Measurements from ENCODE around the gene PPP1R16B.

Gene PPP1R16B

GRCh38 chr20:38902601-38903000 is 97.1 kb downstream of the PPP1R16B start:
- no peak for DNase-seq

GRCh38 chr20:38903335-38903734 is 97.8 kb downstream of the PPP1R16B start:
- no peak for DNase-seq

GRCh38 chr20:38905375-38905774 is 99.9 kb downstream of the PPP1R16B start:
- DNase-seq, result no peak

- no peak for DNase-seq
These were observed 102.6 kb downstream of the PPP1R16B start for GRCh38 chr20:38907918-38908677.

DNA sequence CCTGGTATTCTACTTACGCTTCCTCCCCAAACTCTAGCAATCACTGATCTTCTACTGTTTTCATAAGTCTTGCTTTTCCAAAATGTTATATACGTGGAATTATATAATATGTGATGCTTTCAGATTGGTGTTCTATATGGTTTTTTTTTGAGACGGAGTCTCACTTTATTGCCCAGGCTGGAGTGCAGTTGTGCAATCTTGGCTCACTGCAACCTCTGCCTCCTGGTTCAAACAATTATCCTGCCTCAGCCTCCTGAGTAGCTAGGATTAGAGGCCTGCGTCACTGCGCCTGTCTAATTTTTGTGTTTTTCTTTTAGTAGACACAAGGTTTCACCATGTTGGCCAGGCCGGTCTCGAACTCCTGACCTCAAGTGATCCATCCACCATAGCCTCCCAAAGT is 109.9 kb downstream of the PPP1R16B start:
- DNase-seq, result no peak

DNA sequence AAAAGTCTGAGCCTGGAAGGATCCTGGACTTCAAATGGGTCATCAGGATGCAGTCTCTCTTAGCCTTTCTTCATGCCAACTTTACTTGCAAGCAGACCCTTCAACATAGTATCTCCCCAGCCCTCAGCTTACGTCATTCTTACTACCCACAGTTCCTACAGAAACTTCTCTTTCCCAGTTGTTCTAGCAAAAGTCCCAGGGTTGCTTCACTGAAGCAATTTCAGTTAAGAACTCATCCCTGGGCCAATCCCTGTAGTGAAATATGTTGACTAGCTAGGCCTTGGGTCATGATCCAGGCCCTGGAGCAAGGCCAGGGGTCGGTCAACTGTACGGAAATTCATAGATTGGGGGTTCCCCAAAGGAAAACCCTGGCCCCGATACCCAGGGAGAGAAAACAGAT is 112.2 kb downstream of the PPP1R16B start:
- no peak for DNase-seq

DNA sequence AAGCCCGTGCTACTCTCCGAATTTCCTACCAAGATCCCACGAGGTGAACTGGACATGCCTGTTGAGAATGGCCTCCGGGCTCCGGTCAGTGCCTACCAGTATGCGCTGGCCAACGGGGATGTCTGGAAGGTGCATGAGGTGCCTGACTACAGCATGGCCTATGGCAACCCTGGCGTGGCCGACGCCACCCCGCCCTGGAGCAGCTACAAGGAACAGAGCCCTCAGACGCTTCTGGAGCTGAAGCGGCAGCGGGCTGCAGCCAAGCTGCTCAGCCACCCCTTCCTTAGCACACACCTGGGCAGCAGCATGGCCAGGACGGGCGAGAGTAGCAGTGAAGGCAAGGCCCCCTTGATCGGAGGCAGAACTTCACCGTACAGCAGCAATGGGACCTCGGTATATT is 112.7 kb downstream of the PPP1R16B start:
- no peak for DNase-seq

DNA sequence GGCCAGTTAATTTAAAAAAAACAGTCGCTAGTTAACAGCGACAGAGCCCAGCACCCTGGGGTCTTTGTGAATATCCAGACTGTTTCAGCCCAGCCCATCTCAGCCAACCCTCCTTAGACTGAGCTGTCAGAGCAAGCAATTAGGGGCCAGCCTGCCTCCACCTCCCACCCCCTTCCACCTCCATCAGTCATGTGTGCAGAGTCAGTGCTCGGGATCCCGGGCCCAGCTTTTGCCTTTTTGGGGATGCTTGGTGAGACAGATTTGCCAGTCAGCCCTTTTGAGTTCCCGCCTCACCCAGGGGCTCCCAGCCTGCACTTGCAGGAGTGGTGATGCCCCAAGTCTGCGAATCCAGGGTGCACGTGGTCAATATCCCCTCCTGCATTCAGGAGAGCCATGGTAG is 114.2 kb downstream of the PPP1R16B start:
- no peak for DNase-seq

DNA sequence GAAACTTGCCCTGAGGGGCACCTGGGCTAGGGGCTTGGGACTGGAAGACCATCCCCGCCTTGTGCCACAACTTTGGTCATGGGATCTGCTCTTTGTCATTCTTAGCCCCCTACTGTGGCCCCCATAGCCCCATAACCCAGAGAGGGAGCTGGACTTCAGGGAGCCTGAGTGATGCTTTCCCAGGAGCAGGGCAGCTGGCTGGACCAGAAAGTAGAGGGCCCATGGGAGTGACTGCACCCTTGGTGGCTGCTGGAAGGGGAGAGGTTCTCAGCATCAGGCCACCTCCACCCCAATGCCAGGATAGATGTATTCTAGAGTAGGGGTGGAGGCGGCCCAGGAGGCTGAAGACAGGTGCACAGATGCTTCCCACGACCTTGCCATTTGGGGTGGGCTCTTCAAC is 114.9 kb downstream of the PPP1R16B start:
- no peak for DNase-seq

GRCh38 chr20:38920851-38921250 is 115.4 kb downstream of the PPP1R16B start:
- no peak for DNase-seq

GRCh38 chr20:38924718-38925117 is 119.2 kb downstream of the PPP1R16B start:
- DNase-seq, result no peak

GRCh38 chr20:38926142-38926933 is 120.8 kb downstream of the PPP1R16B start, which contains the start of gene FAM83D:
Gene FAM83D, plus strand, starts transcription at chr20:38926417. Its CDS starts 26 bp downstream, at chr20:38926443.
- peak; percentile 99 for DNase-seq

DNA sequence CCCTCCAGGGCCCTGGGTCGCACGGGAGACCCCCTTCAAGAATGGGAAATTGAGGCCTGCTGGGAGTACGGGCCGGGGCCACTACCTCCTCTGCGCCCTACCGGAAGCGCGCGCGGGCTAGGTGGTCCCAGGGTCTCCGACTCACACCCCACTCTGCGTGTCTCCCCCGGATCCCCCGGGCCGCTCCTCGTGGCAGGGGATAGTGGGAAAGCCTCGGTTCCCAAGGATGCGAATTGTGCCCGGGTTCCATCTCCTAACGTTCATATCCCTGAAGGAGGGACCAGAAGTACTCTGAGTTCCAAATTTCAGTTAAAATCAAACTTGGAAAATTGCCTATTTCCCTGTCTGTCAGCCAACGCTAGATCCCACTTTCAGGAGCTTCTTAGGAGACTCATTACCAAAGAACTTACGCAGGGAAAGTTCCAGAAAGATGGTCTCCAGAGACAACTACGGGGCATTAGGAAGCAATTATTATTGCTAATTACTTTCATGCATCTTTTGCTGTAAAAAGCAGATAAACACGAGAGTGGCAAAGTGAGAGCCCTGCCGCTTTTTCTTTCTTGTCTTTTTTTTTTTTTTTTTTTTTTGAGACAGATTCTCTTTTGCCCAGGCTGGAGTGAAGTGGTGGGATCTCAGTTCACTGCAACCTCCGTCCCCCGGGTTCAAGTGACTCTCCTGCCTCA is 121.6 kb downstream of the PPP1R16B start:
- no peak for DNase-seq

- DNase-seq, result no peak
These were observed 122.5 kb downstream of the PPP1R16B start for GRCh38 chr20:38927902-38928578.

GRCh38 chr20:38930242-38930569 is 124.7 kb downstream of the PPP1R16B start:
- DNase-seq, result no peak

GRCh38 chr20:38931984-38932383 is 126.5 kb downstream of the PPP1R16B start:
- DNase-seq, result no peak

- DNase-seq, result peak; percentile 46
These were observed 127.1 kb downstream of the PPP1R16B start for GRCh38 chr20:38932457-38933120.

GRCh38 chr20:38934530-38934929 is 129.0 kb downstream of the PPP1R16B start:
- DNase-seq, result no peak

DNA sequence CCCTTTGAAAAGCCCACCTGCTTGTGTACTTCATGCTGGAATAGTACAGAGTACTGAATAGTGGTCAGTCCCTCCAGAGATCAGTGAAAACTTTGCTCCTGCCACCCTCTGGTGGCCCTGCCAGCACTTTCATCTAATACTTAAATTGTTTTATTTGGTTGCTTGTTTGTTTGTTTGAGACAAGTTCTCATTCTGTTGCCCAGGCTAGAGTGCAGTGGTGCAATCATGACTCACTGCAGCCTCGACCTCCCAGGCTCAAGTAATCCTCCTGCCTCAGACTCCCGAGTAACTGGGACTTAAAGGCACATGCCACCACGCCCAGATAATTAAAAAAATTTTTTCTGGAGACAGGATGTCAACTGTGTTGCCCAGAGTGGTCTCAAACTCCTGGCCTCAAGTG is 129.8 kb downstream of the PPP1R16B start:
- DNase-seq, result peak; percentile 55

GRCh38 chr20:38935967-38936407 is 130.5 kb downstream of the PPP1R16B start:
- DNase-seq, result no peak

GRCh38 chr20:38937000-38937399 is 131.5 kb downstream of the PPP1R16B start:
- DNase-seq, result no peak

DNA sequence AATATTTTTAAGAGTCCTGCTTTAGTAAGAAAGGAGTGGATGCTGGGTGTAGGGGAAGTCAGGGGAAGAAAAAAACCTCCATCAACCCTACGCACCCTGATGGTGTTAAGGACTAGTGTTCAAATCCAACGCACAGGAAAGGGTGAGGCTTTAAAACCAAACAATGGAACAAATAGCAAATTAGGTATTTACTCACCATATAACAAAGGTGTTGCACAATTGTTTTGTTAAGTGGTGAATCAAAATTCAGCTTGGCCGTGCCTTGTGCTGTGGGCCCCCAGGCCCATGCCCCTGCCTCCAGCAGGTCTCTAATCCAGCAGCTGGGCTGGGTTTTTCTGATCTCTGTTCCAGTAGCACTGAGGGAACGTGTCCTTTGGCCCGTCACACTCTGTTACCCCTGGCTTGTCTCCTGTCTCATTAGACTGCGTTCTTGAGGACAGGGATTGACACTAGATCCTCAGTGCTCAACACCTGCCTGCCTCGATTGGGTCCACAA is 132.5 kb downstream of the PPP1R16B start:
- DNase-seq, result no peak
